ENCODE results near the gene ITCH.
"Not testable (repeated sequence)": the region's sequence is repeated elsewhere in the genome, so short reads cannot be mapped to it uniquely, and the experiment has no call there.

DNA sequence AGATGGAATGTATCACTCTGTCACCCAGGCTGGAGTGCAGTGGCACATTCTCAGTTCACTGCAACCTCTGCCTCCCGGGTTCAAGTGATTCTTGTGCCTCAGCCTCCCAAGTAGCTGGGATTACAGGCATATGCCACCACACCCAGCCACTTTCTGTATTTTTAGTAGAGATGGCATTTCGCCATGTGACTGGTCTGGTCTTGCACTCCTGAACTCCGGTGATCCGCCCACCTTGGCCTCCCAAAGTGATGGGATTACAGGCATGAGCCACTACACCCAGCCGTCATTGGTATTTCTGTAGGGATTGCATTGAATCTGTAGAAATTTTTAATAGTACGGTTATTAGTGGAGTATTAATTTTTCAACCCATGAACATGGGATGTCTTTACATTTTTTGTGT, 134.5 kb downstream of the ITCH start:
- TF ChIP-seq, protein P1, sequence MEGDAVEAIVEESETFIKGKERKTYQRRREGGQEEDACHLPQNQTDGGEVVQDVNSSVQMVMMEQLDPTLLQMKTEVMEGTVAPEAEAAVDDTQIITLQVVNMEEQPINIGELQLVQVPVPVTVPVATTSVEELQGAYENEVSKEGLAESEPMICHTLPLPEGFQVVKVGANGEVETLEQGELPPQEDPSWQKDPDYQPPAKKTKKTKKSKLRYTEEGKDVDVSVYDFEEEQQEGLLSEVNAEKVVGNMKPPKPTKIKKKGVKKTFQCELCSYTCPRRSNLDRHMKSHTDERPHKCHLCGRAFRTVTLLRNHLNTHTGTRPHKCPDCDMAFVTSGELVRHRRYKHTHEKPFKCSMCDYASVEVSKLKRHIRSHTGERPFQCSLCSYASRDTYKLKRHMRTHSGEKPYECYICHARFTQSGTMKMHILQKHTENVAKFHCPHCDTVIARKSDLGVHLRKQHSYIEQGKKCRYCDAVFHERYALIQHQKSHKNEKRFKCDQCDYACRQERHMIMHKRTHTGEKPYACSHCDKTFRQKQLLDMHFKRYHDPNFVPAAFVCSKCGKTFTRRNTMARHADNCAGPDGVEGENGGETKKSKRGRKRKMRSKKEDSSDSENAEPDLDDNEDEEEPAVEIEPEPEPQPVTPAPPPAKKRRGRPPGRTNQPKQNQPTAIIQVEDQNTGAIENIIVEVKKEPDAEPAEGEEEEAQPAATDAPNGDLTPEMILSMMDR (IDR thresholded peaks at IDR 0.05): not testable (repeated sequence)
- TF ChIP-seq POLR2A (IDR thresholded peaks at IDR 0.05): not testable (repeated sequence)

Data from body of pancreas (tissue), 4 donors.